Kidney capillary endothelial cell (primary cell): ENCODE measurements around the gene GNB4.

Experiments used
- DNase-seq: peaks from one replicate; pipeline ENCODE4 v3.0.0-alpha.2; 2018; ENCODE audit warnings: low spot score

Gene GNB4

GRCh38 chr3:179363332-179363731 lies 87.9 kb downstream of the GNB4 start:
- no peak for DNase-seq

DNA sequence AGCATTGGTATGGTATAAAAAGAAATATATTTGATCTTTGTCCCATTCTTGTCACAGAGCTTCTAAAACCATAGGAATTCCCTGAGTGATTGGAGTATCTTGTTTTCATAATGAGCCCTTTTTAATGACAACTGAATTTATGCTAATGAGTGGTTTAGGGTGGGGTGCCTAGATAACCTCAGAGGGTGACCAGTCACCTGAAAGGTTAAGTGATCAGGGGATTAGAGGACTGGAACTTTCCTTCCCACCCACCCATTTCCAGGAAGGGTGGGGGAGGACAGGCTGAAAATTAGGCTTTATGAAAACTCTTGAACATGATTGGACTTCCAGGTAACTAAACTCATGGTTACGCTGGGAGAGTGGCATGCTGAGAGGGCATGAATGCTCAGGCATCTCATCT lies 95.3 kb downstream of the GNB4 start:
- DNase-seq = no peak

DNA sequence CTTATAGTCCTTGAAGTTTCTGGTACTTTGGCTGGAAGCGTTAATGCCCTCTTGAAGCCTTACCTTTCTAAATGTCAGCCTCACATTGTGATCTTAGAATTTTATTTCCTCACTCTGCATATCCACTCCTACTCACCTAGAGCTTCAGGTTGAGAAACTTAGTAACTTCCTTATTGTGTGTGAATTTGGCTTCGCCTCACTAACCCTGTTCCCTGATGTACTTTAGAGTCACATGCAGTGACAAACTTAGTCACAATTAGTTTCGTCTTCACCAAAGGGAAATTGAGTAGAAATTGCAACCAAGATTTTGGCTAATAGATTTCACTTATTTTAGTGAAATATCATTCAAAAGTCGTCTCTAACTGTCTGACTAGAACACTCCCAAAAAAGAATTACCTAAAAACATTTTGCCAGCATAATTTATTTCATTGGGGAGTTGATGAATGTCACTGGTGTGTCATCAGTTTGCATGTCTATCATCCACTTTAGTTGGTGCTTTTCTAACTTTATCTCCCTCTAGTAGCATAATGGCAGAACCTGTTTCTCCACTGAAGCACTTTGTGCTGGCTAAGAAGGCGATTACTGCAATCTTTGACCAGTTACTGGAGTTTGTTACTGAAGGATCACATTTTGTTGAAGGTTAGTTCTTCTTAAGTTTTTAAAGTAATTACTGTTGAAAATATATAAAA lies 102.8 kb downstream of the GNB4 start:
- no peak for DNase-seq

DNA sequence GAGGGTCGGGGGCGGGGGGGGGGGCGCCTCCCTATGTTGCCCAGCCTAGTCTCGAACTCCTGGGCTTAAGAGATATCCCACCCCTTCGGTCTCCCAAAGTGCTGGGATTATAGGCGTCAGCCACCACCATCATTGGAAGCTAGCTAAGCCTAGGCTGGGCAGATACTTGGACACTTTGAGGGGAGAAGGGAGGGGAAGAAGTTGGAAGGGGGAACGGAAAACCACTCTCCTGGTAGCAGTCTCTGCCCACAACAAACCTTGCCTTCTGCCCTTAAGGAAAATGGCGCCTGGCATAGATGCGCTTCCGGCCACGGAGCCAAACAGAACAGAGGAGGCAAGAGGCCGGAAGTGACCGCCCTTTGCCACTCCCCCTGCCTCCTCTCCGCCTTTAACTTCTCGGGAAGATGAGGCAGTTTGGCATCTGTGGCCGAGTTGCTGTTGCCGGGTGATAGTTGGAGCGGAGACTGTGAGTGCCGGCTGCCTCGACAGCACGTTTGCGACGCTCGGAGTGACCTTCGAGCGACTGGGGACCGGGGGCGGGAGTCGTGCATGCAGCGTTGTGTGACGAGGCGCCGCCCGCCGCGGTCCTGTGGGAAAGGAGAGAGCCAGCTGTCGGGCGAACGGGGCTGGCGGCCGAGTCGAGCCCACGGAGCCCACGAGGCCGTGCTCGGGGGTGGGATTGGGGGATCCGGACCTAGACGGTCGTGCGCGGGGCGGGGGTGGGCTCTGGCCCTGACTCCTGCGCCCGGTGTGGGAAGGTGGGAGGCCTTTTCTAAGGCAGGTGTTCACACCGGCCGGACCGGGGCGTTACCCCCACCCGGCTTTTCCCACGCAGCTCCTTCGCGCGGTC lies 103.7 kb downstream of the GNB4 start, which contains the start of gene MFN1:
Gene MFN1 (plus strand): TSS at position 365 of the 850 bp plus-strand sequence. CDS start 1,143 bp downstream, outside the sequence.
- peak; percentile 95 for DNase-seq
